MM.1S (cell line): ENCODE measurements around the gene ACTRT3.

Experiments used
- DNase-seq: peaks from one replicate; pipeline ENCODE4 v3.0.0-alpha.2; 2015
- H2AFZ ChIP-seq: fragments of 300-600 bp; sonication (generic); 2 replicates; pipeline ENCODE4 v1.6.0; 2016; ENCODE audit warnings: antibody characterized with exemption, low read length
- H3F3A ChIP-seq: fragments of 300-600 bp; sonication (generic); 2 replicates; pipeline ENCODE4 v1.6.1; 2016; ENCODE audit warnings: mild to moderate bottlenecking, antibody characterized with exemption, low read length, moderate library complexity, mixed read lengths; ENCODE audit not compliant: insufficient read depth
- H3K27ac ChIP-seq: fragments of 300-600 bp; sonication (generic); 2 replicates; pipeline ENCODE4 v1.5.1; 2016; ENCODE audit warnings: mild to moderate bottlenecking, low read length
- H3K27me3 ChIP-seq: fragments of 300-600 bp; sonication (generic); replicated peaks from 2 replicates; pipeline ENCODE4 v1.6.0; 2016; ENCODE audit warnings: low read length; ENCODE audit not compliant: insufficient read depth
- H3K36me3 ChIP-seq: fragments of 300-600 bp; sonication (generic); replicated peaks from 2 replicates; pipeline ENCODE4 v1.6.1; 2016; ENCODE audit warnings: mild to moderate bottlenecking, low read length, mixed read lengths; ENCODE audit not compliant: insufficient read depth
- H3K4me1 ChIP-seq: fragments of 300-600 bp; sonication (generic); 2 replicates; pipeline ENCODE4 v1.6.1; 2016; ENCODE audit warnings: low read length, mixed read lengths
- H3K4me2 ChIP-seq: fragments of 300-600 bp; sonication (generic); 2 replicates; pipeline ENCODE4 v1.6.0; 2016; ENCODE audit warnings: low read depth, low read length
- H3K4me3 ChIP-seq: fragments of 300-600 bp; sonication (generic); 2 replicates; pipeline ENCODE4 v1.5.1; 2016; ENCODE audit warnings: low read length, mixed read lengths
- H3K79me2 ChIP-seq: fragments of 300-600 bp; sonication (generic); 2 replicates; pipeline ENCODE4 v1.6.1; 2016; ENCODE audit warnings: mixed run types, low read length, mixed read lengths
- H3K9ac ChIP-seq: fragments of 300-600 bp; sonication (generic); 2 replicates; pipeline ENCODE4 v1.6.1; 2016; ENCODE audit warnings: low read length, mixed read lengths
- H3K9me2 ChIP-seq: fragments of 300-600 bp; sonication (generic); replicated peaks from 2 replicates; pipeline ENCODE4 v1.6.1; 2016; ENCODE audit warnings: mild to moderate bottlenecking, low read length, mixed read lengths; ENCODE audit not compliant: insufficient read depth
- H3K9me3 ChIP-seq: fragments of 300-600 bp; sonication (generic); replicated peaks from 2 replicates; pipeline ENCODE4 v1.6.1; 2016; ENCODE audit warnings: mild to moderate bottlenecking, low read length, mixed read lengths; ENCODE audit not compliant: insufficient read depth
- H4K20me1 ChIP-seq: fragments of 300-600 bp; sonication (generic); 2 replicates; pipeline ENCODE4 v1.6.1; 2016; ENCODE audit warnings: mild to moderate bottlenecking, low read length, moderate library complexity, mixed read lengths; ENCODE audit not compliant: insufficient read depth
- CTCF ChIP-seq: fragments of 300-600 bp; sonication (generic); IDR thresholded peaks from 2 replicates; pipeline ENCODE4 v1.5.1; 2016; ENCODE audit warnings: antibody characterized with exemption, low read length, mixed read lengths
- EZH2 ChIP-seq: fragments of 300-600 bp; sonication (generic); optimal IDR thresholded peaks from 2 replicates; pipeline ENCODE3; 2017; ENCODE audit warnings: low read depth, mild to moderate bottlenecking, antibody characterized with exemption, low read length, mixed read lengths
- EZH2phosphoT487 ChIP-seq: fragments of 300-600 bp; sonication (generic); IDR thresholded peaks from 2 replicates; pipeline ENCODE4 v1.6.1; 2018; ENCODE audit warnings: antibody characterized with exemption, low read length

The ACTRT3 gene

DNA sequence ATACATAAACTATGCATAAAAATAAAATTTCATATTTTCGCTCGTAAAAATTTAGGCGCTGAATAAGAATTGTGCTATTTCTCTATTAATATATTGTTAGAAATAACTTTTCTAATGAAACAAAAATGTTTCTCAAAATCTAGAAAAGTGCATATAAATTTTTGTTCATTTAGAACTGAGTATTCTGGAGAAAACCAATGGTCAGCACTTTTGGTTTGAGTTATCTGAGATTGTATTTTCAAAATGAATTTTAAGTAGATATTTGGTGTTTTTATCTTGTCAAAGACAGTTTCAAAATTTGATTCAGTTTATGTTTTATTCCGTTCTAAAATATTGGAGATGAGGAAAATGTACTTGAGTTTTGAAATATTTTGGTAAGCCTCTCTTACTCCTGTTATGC, 17.8 kb upstream of the ACTRT3 start:
- Histone ChIP-seq H4K20me1 (no peaks in the 10 kb centered on the region), H3K4me2 (no peak overlapping the region), H3K4me3 (no peak overlapping the region), H3K27me3 (no peaks in the 10 kb centered on the region), H2AFZ (no peak overlapping the region), H3K4me1 (no peaks in the 10 kb centered on the region), H3K9ac (no peak overlapping the region), H3K9me3 (no peaks in the 10 kb centered on the region), H3F3A (no peaks in the 10 kb centered on the region), H3K36me3 (peaks cover 26% of the 10 kb centered on the region; the same call in 1 of the 2 replicates), H3K27ac (no peak overlapping the region), H3K79me2 (no peaks in the 10 kb centered on the region), H3K9me2 (no peaks in the 10 kb centered on the region)
- TF ChIP-seq EZH2 (no peak), EZH2phosphoT487 (no peak), CTCF (no peak)
- DNase-seq = no peak

DNA sequence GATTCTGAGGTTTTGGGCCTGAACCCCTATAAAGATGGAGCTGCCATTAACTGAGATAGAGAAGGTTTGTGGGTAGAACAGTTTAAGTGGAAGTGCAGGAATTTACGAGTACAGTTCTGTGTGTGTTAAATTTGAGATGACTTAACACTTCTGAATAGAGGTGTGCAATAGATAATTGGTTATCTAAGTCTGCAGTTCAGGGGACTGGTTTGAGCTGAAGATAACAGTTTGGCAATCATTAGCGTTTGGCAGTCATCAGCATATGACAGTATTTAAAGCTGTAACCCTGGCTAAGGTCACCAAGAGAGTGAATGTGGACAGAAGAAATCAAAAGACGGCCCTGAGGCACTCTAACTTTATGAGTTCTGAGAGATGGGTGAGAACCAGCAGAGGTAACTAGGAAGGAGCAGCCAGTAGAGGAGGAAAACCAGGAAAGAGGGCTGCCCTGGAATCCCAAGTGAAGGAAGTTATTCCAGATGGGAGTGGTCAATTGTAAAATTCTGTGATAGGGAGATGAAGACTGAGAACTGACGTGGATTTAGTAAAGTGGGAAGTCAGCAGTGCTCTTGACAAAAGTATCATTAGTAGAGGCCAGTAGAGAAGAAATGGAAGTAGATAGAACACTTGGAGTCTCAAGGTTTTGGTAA, 12.0 kb upstream of the ACTRT3 start:
- Histone ChIP-seq H3K79me2 (peaks cover 33% of the 10 kb centered on the region), H3F3A (no peaks in the 10 kb centered on the region), H3K27ac (no peak overlapping the region), H3K27me3 (no peaks in the 10 kb centered on the region), H3K9me3 (no peaks in the 10 kb centered on the region), H3K4me3 (no peak overlapping the region), H3K9me2 (no peaks in the 10 kb centered on the region), H3K4me1 (no peaks in the 10 kb centered on the region), H4K20me1 (no peaks in the 10 kb centered on the region), H2AFZ (no peak overlapping the region), H3K9ac (no peak overlapping the region), H3K4me2 (no peak overlapping the region), H3K36me3 (peaks cover 26% of the 10 kb centered on the region; the same call in 1 of the 2 replicates)
- no peak for DNase-seq
- TF ChIP-seq EZH2phosphoT487 (no peak), EZH2 (no peak), CTCF (no peak)

DNA sequence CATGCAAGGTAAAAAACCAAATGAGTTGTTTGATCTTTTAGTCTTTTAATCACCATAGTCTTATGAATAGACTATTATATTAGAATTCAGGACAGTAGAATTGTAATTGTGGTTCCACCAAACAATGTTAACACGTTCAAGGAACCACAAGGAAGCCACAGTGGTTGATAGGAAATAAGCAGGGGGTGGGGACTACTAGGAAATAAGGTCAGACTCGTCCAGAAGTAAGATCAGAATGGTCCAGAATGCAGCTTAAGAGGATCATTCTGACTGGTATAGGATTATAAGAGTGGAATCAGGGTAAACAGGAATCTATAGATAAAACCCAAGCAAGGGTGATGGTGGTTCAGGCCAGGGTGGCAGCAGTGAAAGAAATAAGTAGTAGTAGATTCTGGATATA, 11.4 kb upstream of the ACTRT3 start:
- no peak overlapping the region for H3K9ac ChIP-seq
- H3F3A ChIP-seq = no peaks in the 10 kb centered on the region
- no peak for DNase-seq
- peaks cover 39% of the 10 kb centered on the region for H3K79me2 ChIP-seq
- H3K9me2 ChIP-seq = no peaks in the 10 kb centered on the region
- H3K4me3 ChIP-seq = no peak overlapping the region
- H3K4me2 ChIP-seq = no peak overlapping the region
- H3K27ac ChIP-seq = no peak overlapping the region
- H4K20me1 ChIP-seq = peaks cover 4% of the 10 kb centered on the region; the same call in 1 of the 2 replicates
- H3K4me1 ChIP-seq = 0 out of 2 replicates have a peak, but pooled peaks cover under 1% of the 10 kb centered on the region
- H2AFZ ChIP-seq = no peak overlapping the region
- H3K9me3 ChIP-seq = no peaks in the 10 kb centered on the region
- TF ChIP-seq EZH2phosphoT487 (no peak), EZH2 (no peak), CTCF (no peak)
- peaks cover 22% of the 10 kb centered on the region; the same call in 1 of the 2 replicates for H3K36me3 ChIP-seq
- H3K27me3 ChIP-seq = no peaks in the 10 kb centered on the region
